Breast epithelium (tissue), 4 donors: Measurements from ENCODE around the gene ZNF438. TPM values are rescaled to one million over a fixed set of nuclear protein-coding genes. Genes with fewer than 3 reads are reported as not detected.

Experiments
- DNase-seq, 2 donors: peaks; one replicate each; pipeline ENCODE4 v3.0.0-alpha.2; 2019; ENCODE audit warnings: low spot score in 2 of 2
- H3K27ac ChIP-seq, 2 donors: fragments of 200-600 bp; sonication (generic) in 1 of 2; one replicate each; pipeline ENCODE4 v1.5.1; 2016 to 2019; ENCODE audit warnings: mild to moderate bottlenecking in 1 of 2
- H3K27me3 ChIP-seq, 2 donors: fragments of 200-600 bp; sonication (generic) in 1 of 2; one replicate each; pipeline versions ENCODE4 v1.5.1 to v1.6.0; 2017 to 2019; ENCODE audit warnings: control low read depth in 1 of 2, mild to moderate bottlenecking in 1 of 2
- H3K36me3 ChIP-seq: fragments of 200-600 bp; one replicate; pipeline ENCODE4 v1.5.1; 2019
- H3K4me1 ChIP-seq, 2 donors: fragments of 200-600 bp; sonication (generic); one replicate each; pipeline ENCODE4 v1.5.1; 2016 to 2019; ENCODE audit warnings: control low read depth in 1 of 2
- H3K4me3 ChIP-seq, 3 donors: fragments of 200-600 bp; sonication (generic); 1 replicate in 2 of 3; 2 replicates in 1 of 3; pipeline ENCODE4 v1.5.1; 2016 to 2019; ENCODE audit warnings: mild to moderate bottlenecking in 3 of 3, moderate library complexity in 2 of 3
- H3K9me3 ChIP-seq, 2 donors: fragments of 200-600 bp; sonication (generic) in 1 of 2; one replicate each; pipeline ENCODE4 v1.5.1; 2016 to 2019; ENCODE audit warnings: control low read depth in 1 of 2
- CTCF ChIP-seq, 3 donors: fragments of 450-650 bp; IDR thresholded peaks; one replicate each; pipeline ENCODE4 v1.5.1; 2016 to 2017; ENCODE audit warnings: antibody characterized with exemption in 3 of 3, mild to moderate bottlenecking in 3 of 3, moderate library complexity in 3 of 3
- POLR2A ChIP-seq: fragments of 450-650 bp; IDR thresholded peaks from one replicate; pipeline ENCODE4 v1.6.1; 2016; ENCODE audit warnings: antibody characterized with exemption, mild to moderate bottlenecking, moderate library complexity
- POLR2AphosphoS5 ChIP-seq, 3 donors: sonication (generic); formaldehyde crosslinking; IDR thresholded peaks; one replicate each; pipeline ENCODE4 v1.6.1; 2017; ENCODE audit warnings: antibody characterized with exemption in 3 of 3
- intact Hi-C: fragments of 100-400 bp; cut with DNase I; formaldehyde crosslinking; loops from one replicate; pipeline ENCODE4 v1.15.1; 2023; ENCODE audit warnings: low total_unique reads
- total RNA-seq, 3 donors: library from RNA; depleted of rRNA; stranded (reverse); fragments of >200 nt; gene quantifications; one replicate each; pipeline ENCODE4 v1.1.0, GENCODE V29; 2016

The ZNF438 gene
- total RNA-seq, 3 donors from 2014 or later, result 8.8 to 34.6 (median 10.0) TPM

GRCh38 chr10:30829901-30830300 lies 201.8 kb downstream of the ZNF438 start:
- H3K9me3 ChIP-seq, result no peaks in the 10 kb centered on the region
- intact Hi-C loops, result no loop called here
- H3K4me3 ChIP-seq, result no peak overlapping the region
- no peaks in the 10 kb centered on the region for H3K36me3 ChIP-seq
- no peak overlapping the region for H3K27ac ChIP-seq
- peaks cover 0 to 7% of the 10 kb centered on the region in 2 donors for H3K27me3 ChIP-seq
- DNase-seq, result no peak
- TF ChIP-seq CTCF (IDR thresholded peaks at IDR 0.05) (no peak), POLR2A (no peak), POLR2AphosphoS5 (IDR thresholded peaks at IDR 0.05) (no peak)
- no peaks in the 10 kb centered on the region for H3K4me1 ChIP-seq

DNA sequence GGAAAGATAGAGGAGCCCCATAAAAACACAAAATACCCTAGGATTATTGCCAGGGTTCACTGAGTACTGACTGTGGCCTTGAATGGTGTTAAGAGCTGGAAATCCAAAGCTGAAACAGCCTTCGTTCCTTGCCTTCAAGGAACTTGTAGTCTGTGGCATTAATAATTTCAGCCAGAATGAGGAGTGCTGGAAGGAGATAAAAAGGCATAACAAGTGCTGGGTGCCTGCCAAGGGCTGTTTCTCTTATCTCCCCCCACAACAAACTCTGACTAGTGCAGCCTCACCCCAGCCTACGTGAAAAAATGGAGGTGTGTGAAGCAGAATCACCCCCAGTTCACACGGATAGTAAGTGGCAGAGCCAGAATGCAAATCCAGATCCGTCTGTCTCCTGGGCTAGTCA lies 203.0 kb downstream of the ZNF438 start:
- peaks cover 0 to 7% of the 10 kb centered on the region in 2 donors for H3K27me3 ChIP-seq
- no peak overlapping the region for H3K4me3 ChIP-seq
- intact Hi-C loops, result no loop called here
- no peak for DNase-seq
- no peak for TF ChIP-seq CTCF (IDR thresholded peaks at IDR 0.05)
- TF ChIP-seq POLR2AphosphoS5 (IDR thresholded peaks at IDR 0.05), result no peak
- TF ChIP-seq POLR2A, result no peak
- H3K36me3 ChIP-seq, result no peaks in the 10 kb centered on the region
- H3K4me1 ChIP-seq, result no peaks in the 10 kb centered on the region
- no peak overlapping the region for H3K27ac ChIP-seq
- no peaks in the 10 kb centered on the region for H3K9me3 ChIP-seq

DNA sequence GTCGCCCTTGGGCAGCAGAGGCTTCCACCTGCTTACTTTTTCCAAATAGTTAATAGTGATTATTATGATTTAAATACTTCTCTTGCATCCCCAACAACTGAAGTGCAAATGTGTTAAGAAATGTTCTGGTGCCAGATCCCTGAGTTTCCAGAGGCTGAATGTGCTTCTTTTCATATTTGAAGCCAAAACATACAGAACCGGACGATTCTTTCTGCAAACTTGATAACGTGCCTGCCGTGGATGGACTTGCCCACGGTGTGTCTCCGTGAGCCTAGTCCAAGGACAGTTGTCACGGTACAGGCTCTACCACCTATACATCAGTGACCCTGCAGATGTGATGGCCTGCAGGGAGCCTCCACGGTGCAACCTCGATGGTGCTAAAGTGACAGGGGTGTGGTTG lies 203.5 kb downstream of the ZNF438 start:
- H3K27ac ChIP-seq, result no peak overlapping the region
- intact Hi-C loops, result no loop called here
- peaks cover 0 to 7% of the 10 kb centered on the region in 2 donors for H3K27me3 ChIP-seq
- no peak for TF ChIP-seq POLR2AphosphoS5 (IDR thresholded peaks at IDR 0.05)
- no peak for TF ChIP-seq POLR2A
- no peak for TF ChIP-seq CTCF (IDR thresholded peaks at IDR 0.05)
- no peaks in the 10 kb centered on the region for H3K36me3 ChIP-seq
- H3K4me1 ChIP-seq, result no peaks in the 10 kb centered on the region
- H3K4me3 ChIP-seq, result no peak overlapping the region
- no peak for DNase-seq
- no peaks in the 10 kb centered on the region for H3K9me3 ChIP-seq

DNA sequence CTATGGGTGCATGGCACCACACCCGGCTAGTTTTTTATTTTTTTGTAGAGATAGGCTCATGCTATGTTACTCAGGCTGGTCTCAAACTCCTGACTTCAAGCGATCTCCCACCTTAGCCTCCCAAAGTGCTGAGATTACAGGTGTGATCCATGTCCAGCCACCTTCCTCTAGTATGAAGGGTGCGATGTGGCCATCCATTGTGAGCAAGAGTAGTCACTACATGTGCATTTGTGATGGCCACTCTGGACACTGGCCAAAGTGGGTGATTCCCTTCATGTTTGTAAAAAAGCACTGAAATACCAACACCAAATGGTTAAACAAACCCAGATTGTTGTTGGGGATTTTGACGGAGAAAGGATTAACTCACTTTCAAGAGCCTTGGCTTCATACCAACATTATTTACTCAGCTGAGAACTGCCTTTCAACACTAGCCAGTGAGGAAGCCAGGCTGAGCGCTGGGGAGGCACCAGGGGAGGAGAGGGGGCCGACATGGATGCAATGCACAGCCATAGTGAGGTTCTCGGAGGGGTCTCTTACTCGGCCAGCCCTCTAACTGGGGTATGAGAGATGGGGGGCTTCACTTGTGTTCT lies 204.0 kb downstream of the ZNF438 start:
- intact Hi-C loops, result no loop called here

More for the DNA sequence above, 204.0 kb downstream of the ZNF438 start:
- Histone ChIP-seq H3K9me3 (no peaks in the 10 kb centered on the region), H3K27me3 (peaks cover 0 to 7% of the 10 kb centered on the region in 2 donors), H3K4me3 (no peak overlapping the region), H3K36me3 (no peaks in the 10 kb centered on the region), H3K27ac (no peak overlapping the region), H3K4me1 (no peaks in the 10 kb centered on the region)
- no peak for DNase-seq
- TF ChIP-seq POLR2AphosphoS5 (IDR thresholded peaks at IDR 0.05) (no peak), CTCF (IDR thresholded peaks at IDR 0.05) (no peak), POLR2A (no peak)
